OCI-LY3 (cell line): Measurements from ENCODE around the gene MAP3K2.

Experiments
- CTCF ChIP-seq: fragments of 200-600, 300-600 bp; sonication (generic); IDR thresholded peaks from 2 replicates; pipeline ENCODE4 v1.5.1; 2014; ENCODE audit warnings: antibody characterized with exemption, low read length, low read depth
- EZH2phosphoT487 ChIP-seq: fragments of 200-600 bp; shearing (Covaris generic); IDR thresholded peaks from 2 replicates; pipeline ENCODE4 v1.6.1; 2018; ENCODE audit warnings: antibody characterized with exemption, mixed run types, low read depth

- TF ChIP-seq CTCF (no peak), EZH2phosphoT487 (no peak)
These were observed 108.8 kb downstream of the MAP3K2 start for GRCh38 chr2:127278959-127279358.
